PC-3 (cell line): ENCODE results near the gene PRRC2B.

Source experiments
- CTCF ChIP-seq: fragments of 300-600 bp; sonication (generic); conservative IDR thresholded peaks from 2 replicates; pipeline ENCODE4 v1.5.1; 2017; ENCODE audit warnings: antibody characterized with exemption, low read depth, mild to moderate bottlenecking, low read length
- EZH2 ChIP-seq: fragments of 300-600 bp; sonication (generic); IDR thresholded peaks from one replicate; pipeline ENCODE4 v1.6.1; 2017; ENCODE audit warnings: antibody characterized with exemption, mild to moderate bottlenecking, low read length; ENCODE audit not compliant: unreplicated experiment

- no peak for TF ChIP-seq EZH2
- no peak for TF ChIP-seq CTCF
Observed at GRCh38 chr9:131545786-131546335, 152.0 kb downstream of the PRRC2B start.
